ENCODE data around the gene RNGTT.

The RNGTT gene

DNA sequence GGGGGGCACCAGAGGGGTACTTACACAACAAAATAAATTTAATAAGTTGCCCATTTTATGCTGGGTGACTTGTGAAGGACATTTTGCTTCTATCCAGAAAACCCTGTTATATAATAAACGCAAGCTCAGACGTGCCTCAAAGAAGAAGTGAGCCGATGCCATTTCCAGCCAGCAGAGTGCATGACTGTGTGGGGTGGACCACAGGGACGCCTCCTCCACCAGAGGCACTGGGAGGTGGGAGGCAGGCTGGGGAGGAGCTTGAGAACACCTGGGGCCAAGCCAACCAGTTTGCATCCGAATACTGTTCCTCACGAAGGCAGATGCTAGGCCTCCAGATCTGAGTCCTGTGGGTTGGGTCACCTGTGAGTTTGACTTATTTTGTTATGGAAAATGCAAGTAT lies 363.8 kb downstream of the RNGTT start:
- TF ChIP-seq CREB1 (IDR thresholded peaks at IDR 0.05; ENCODE audit: low read depth) (no peak), EGR1 (IDR thresholded peaks at IDR 0.05) (no peak), NFIC (IDR thresholded peaks at IDR 0.05) (no peak), TAF1 (IDR thresholded peaks at IDR 0.05; ENCODE audit: low read depth) (no peak), TCF12 (IDR thresholded peaks at IDR 0.05; ENCODE audit: low read depth) (no peak), YY1 (IDR thresholded peaks at IDR 0.05; ENCODE audit: low read depth) (no peak), EP300 (IDR thresholded peaks at IDR 0.05; ENCODE audit: borderline replicate concordance) (no peak), RAD21 (IDR thresholded peaks at IDR 0.05; ENCODE audit: low read depth) (no peak), FOXM1 (IDR thresholded peaks at IDR 0.05; ENCODE audit: borderline replicate concordance, low read depth) (no peak), TEAD4 (IDR thresholded peaks at IDR 0.05) (no peak), CEBPB (IDR thresholded peaks at IDR 0.05) (no peak), ZBTB7A (IDR thresholded peaks at IDR 0.05; ENCODE audit: low read depth) (no peak)
- TF ChIP-seq, protein P1, sequence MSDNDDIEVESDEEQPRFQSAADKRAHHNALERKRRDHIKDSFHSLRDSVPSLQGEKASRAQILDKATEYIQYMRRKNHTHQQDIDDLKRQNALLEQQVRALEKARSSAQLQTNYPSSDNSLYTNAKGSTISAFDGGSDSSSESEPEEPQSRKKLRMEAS (IDR thresholded peaks at IDR 0.05): no peak
- TF ChIP-seq, protein P2, sequence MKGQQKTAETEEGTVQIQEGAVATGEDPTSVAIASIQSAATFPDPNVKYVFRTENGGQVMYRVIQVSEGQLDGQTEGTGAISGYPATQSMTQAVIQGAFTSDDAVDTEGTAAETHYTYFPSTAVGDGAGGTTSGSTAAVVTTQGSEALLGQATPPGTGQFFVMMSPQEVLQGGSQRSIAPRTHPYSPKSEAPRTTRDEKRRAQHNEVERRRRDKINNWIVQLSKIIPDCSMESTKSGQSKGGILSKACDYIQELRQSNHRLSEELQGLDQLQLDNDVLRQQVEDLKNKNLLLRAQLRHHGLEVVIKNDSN (IDR thresholded peaks at IDR 0.05): no peak
- TF ChIP-seq, protein P3, sequence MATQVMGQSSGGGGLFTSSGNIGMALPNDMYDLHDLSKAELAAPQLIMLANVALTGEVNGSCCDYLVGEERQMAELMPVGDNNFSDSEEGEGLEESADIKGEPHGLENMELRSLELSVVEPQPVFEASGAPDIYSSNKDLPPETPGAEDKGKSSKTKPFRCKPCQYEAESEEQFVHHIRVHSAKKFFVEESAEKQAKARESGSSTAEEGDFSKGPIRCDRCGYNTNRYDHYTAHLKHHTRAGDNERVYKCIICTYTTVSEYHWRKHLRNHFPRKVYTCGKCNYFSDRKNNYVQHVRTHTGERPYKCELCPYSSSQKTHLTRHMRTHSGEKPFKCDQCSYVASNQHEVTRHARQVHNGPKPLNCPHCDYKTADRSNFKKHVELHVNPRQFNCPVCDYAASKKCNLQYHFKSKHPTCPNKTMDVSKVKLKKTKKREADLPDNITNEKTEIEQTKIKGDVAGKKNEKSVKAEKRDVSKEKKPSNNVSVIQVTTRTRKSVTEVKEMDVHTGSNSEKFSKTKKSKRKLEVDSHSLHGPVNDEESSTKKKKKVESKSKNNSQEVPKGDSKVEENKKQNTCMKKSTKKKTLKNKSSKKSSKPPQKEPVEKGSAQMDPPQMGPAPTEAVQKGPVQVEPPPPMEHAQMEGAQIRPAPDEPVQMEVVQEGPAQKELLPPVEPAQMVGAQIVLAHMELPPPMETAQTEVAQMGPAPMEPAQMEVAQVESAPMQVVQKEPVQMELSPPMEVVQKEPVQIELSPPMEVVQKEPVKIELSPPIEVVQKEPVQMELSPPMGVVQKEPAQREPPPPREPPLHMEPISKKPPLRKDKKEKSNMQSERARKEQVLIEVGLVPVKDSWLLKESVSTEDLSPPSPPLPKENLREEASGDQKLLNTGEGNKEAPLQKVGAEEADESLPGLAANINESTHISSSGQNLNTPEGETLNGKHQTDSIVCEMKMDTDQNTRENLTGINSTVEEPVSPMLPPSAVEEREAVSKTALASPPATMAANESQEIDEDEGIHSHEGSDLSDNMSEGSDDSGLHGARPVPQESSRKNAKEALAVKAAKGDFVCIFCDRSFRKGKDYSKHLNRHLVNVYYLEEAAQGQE (IDR thresholded peaks at IDR 0.05; ENCODE audit: low read depth): no peak

DNA sequence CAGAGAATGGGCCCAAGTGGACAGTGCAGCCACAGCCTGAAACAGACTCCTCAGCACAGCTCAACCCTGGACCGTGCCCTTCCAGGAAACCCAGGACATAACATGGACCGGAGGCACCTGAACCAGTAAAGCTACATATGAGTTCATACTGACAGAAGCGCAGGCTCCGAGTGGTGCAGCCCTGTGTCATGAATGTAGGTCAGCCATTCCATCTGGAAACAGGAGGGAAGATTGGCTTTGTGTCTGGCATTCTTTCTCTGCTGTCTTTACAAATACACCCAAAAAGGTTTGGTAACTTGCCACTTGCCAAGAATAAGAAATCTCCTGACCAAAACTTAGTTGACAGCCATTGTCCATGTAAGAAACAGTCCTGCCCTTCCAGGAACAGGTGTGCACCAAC lies 366.6 kb downstream of the RNGTT start:
- TF ChIP-seq NFIC (IDR thresholded peaks at IDR 0.05) (no peak), EGR1 (IDR thresholded peaks at IDR 0.05) (no peak), EP300 (IDR thresholded peaks at IDR 0.05; ENCODE audit: borderline replicate concordance) (no peak), RAD21 (IDR thresholded peaks at IDR 0.05; ENCODE audit: low read depth) (no peak), TAF1 (IDR thresholded peaks at IDR 0.05; ENCODE audit: low read depth) (no peak), ZBTB7A (IDR thresholded peaks at IDR 0.05; ENCODE audit: low read depth) (no peak), TEAD4 (IDR thresholded peaks at IDR 0.05) (no peak), TCF12 (IDR thresholded peaks at IDR 0.05; ENCODE audit: low read depth) (no peak), YY1 (IDR thresholded peaks at IDR 0.05; ENCODE audit: low read depth) (no peak), CEBPB (IDR thresholded peaks at IDR 0.05) (no peak), CREB1 (IDR thresholded peaks at IDR 0.05; ENCODE audit: low read depth) (no peak)
- TF ChIP-seq, protein P1 (IDR thresholded peaks at IDR 0.05): no peak

DNA sequence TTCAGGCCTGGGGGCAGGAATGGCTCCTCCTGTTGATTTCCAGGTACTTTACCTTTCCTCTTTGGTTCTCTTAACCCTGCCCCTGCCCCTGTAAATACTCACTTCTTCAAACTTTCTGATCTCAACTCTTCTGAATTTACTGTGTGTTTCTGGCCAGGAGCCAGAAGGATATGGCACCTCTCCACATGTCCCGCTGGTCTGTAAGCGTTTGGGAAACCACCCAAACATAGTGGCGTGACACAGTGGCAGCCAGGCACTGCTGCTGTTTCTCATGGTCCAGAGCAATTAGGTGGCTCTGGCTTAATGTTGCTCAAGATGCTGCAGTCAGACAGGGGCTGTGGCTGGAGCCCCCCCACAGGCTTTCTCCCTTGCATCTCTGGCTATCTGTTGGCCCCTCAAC lies 374.5 kb downstream of the RNGTT start:
- no peak for TF ChIP-seq CREB1 (IDR thresholded peaks at IDR 0.05; ENCODE audit: low read depth)
- TF ChIP-seq, protein P2 (IDR thresholded peaks at IDR 0.05): no peak
- no peak for TF ChIP-seq NFIC (IDR thresholded peaks at IDR 0.05)
- TF ChIP-seq, protein P3 (IDR thresholded peaks at IDR 0.05; ENCODE audit: low read depth): no peak
- TF ChIP-seq ZBTB7A (IDR thresholded peaks at IDR 0.05; ENCODE audit: low read depth): no peak
- TF ChIP-seq TEAD4 (IDR thresholded peaks at IDR 0.05): no peak
- no peak for TF ChIP-seq RAD21 (IDR thresholded peaks at IDR 0.05; ENCODE audit: low read depth)
- TF ChIP-seq, protein P1 (IDR thresholded peaks at IDR 0.05): no peak
- TF ChIP-seq EGR1 (IDR thresholded peaks at IDR 0.05): no peak
- no peak for TF ChIP-seq TCF12 (IDR thresholded peaks at IDR 0.05; ENCODE audit: low read depth)
- no peak for TF ChIP-seq CEBPB (IDR thresholded peaks at IDR 0.05)
- TF ChIP-seq FOXM1 (IDR thresholded peaks at IDR 0.05; ENCODE audit: borderline replicate concordance, low read depth): no peak
- no peak for TF ChIP-seq YY1 (IDR thresholded peaks at IDR 0.05; ENCODE audit: low read depth)

DNA sequence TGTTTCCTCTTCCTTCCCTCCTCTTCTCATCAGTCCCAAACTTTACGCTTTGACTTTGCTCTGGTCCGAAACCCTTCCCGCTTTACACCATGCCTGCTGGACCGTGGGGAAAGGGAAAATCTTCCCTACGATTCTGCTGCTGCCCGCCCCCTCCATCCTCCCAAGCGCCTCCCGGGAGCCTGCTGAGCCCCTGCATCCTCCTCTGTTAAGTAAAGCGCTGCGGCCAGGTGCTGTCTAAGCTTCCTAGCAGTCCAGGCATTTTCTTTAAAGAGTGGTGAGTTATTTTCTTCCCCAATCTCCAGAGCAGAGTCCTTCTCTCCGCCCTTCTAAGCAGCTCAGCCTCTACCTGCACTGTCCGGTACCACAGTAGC lies 376.3 kb downstream of the RNGTT start:
- TF ChIP-seq CREB1 (IDR thresholded peaks at IDR 0.05; ENCODE audit: low read depth) (no peak), CEBPB (IDR thresholded peaks at IDR 0.05) (no peak), ZBTB7A (IDR thresholded peaks at IDR 0.05; ENCODE audit: low read depth) (no peak)

DNA sequence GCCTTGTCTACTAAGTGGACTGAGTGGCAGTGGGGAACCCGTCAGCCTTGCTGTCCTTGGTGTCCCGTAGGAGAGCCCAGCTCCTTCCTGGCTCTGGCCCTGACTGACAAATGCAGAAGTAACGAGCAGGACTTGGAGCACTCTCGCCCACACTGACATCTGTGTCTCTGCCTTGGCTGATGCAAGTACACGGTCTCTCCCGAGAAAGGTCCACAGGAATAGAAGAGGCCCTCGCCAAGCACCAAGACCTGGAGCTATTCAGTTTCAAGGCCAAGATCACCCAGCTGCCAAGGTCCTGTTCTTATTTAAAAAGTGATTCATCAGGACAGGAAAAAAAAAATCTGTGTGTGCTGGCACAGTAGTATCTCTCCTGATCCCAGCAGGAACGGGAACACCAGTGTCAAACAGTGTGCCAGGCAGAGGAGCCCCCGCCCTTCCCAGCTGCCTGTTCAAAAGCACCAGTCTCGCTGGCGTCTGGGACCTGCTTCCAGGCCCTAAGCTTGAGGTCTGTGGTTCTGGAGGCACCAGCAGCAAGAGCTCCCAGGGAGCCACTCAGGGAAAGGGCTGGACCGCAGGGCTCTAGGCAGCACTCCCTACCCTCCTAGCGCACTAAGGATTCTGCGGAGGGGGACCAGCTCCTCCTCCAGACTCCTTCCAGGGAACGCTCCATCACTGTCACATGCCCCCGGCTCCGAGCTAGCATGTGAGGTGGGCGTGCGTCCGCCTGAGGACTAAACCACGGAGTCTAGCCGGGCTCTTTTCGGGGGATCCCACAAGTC lies 376.9 kb downstream of the RNGTT start:
- TF ChIP-seq FOXM1 (IDR thresholded peaks at IDR 0.05; ENCODE audit: borderline replicate concordance, low read depth) (no peak), YY1 (IDR thresholded peaks at IDR 0.05; ENCODE audit: low read depth) (no peak), EGR1 (IDR thresholded peaks at IDR 0.05) (no peak), EP300 (IDR thresholded peaks at IDR 0.05; ENCODE audit: borderline replicate concordance) (no peak), TEAD4 (IDR thresholded peaks at IDR 0.05) (no peak), TAF1 (IDR thresholded peaks at IDR 0.05; ENCODE audit: low read depth) (no peak), CREB1 (IDR thresholded peaks at IDR 0.05; ENCODE audit: low read depth) (no peak), CEBPB (IDR thresholded peaks at IDR 0.05) (no peak), NFIC (IDR thresholded peaks at IDR 0.05) (no peak), RAD21 (IDR thresholded peaks at IDR 0.05; ENCODE audit: low read depth) (no peak), TCF12 (IDR thresholded peaks at IDR 0.05; ENCODE audit: low read depth) (no peak), ZBTB7A (IDR thresholded peaks at IDR 0.05; ENCODE audit: low read depth) (no peak)
- TF ChIP-seq, protein P1 (IDR thresholded peaks at IDR 0.05): no peak
- TF ChIP-seq, protein P2 (IDR thresholded peaks at IDR 0.05): no peak
- TF ChIP-seq, protein P3 (IDR thresholded peaks at IDR 0.05; ENCODE audit: low read depth): no peak

All from Ishikawa (cell line).